Kidney (tissue), 14 donors: ENCODE measurements around the gene GGT6. TPM values are rescaled to one million over a fixed set of nuclear protein-coding genes. Genes with fewer than 3 reads are reported as not detected.
A peak's percentile ranks its signal among the peaks of the same experiment; 100 is the strongest.
"Not testable (repeated sequence)": the region's sequence is repeated elsewhere in the genome, so short reads cannot be mapped to it uniquely, and the experiment has no call there.

ENCODE experiments used
- DNase-seq, 5 donors: peaks; one replicate each; pipeline ENCODE4 v3.0.0-alpha.2; 2013 to 2020
- FAIRE-seq: peaks from 2 replicates; lab custom pipeline; 2012; peaks lifted over from hg19 to GRCh38; lab: Jason Lieb, UNC
- H3K27ac ChIP-seq, 2 donors: one replicate each; pipeline ENCODE4 v1.7.0; 2013; ENCODE audit warnings: low read depth in 2 of 2, low read length in 2 of 2, inconsistent platforms in 1 of 2
- H3K27me3 ChIP-seq: one replicate; pipeline ENCODE4 v1.7.1; 2013; ENCODE audit warnings: low read length, inconsistent platforms; ENCODE audit not compliant: control insufficient read depth, insufficient read depth
- H3K36me3 ChIP-seq, 3 donors: one replicate each; pipeline versions ENCODE4 v1.7.0 to v1.7.1; 2013; ENCODE audit warnings: low read length in 3 of 3, control low read depth in 1 of 3, inconsistent platforms in 1 of 3; ENCODE audit not compliant: insufficient read depth in 3 of 3, control insufficient read depth in 2 of 3
- H3K4me1 ChIP-seq, 3 donors: one replicate each; pipeline versions ENCODE4 v1.7.0 to v1.7.1; 2013; ENCODE audit warnings: low read length in 3 of 3, inconsistent platforms in 1 of 3, low read depth in 1 of 3; ENCODE audit not compliant: control insufficient read depth in 2 of 3, insufficient read depth in 2 of 3
- H3K4me3 ChIP-seq, 3 donors: one replicate each; pipeline versions ENCODE4 v1.7.0 to v1.8.1; 2013; ENCODE audit warnings: low read length in 3 of 3, control low read depth in 1 of 3, inconsistent platforms in 1 of 3
- H3K9ac ChIP-seq, 3 donors: one replicate each; pipeline versions ENCODE4 v1.7.0 to v1.7.1; 2013; ENCODE audit warnings: low read length in 3 of 3, control low read depth in 1 of 3, inconsistent platforms in 1 of 3
- H3K9me3 ChIP-seq, 3 donors: one replicate each; pipeline versions ENCODE4 v1.7.0 to v1.7.1; 2013; ENCODE audit warnings: low read length in 3 of 3, control low read depth in 1 of 3, inconsistent platforms in 1 of 3; ENCODE audit not compliant: control insufficient read depth in 2 of 3, insufficient read depth in 1 of 3
- CTCF ChIP-seq: IDR thresholded peaks from 3 replicates; pipeline ENCODE4 v1.5.1; 2012; ENCODE audit warnings: mild to moderate bottlenecking, moderate library complexity, borderline replicate concordance; ENCODE audit not compliant: insufficient read depth; ENCODE audit errors: extremely low read depth
- intact Hi-C: fragments of 100-400 bp; cut with DNase I; formaldehyde crosslinking; loops from one replicate; pipeline ENCODE4 v1.11.1; 2022
- polyA plus RNA-seq: library from polyadenylated mRNA; stranded (reverse); fragments of 350-450 nt; fragmentation: Illumina TruSeq; extraction: RNeasy Lipid Tissue Mini Kit (QIAGEN cat#74804); gene quantifications from one replicate; pipeline ENCODE4 v1.2.3, GENCODE V29; 2014; ENCODE audit warnings: low read depth, low replicate concordance; ENCODE audit not compliant: insufficient read depth
- total RNA-seq: library from RNA; stranded (reverse); fragmentation: NEBNext Ultra II Directional; extraction: Animal tissue kit (Norgen Biotek cat#: 25700); gene quantifications from one replicate; pipeline ENCODE4 v1.2.1, GENCODE V29; 2021
- donor health status: control.
- donor health status: control.
- donor health status: control.
- donor health status: control.
- donor health status: control.
- donor health status: DM: yes; HTN: yes; CAD: no.
- donor health status: Normal renal cell carcinoma (clear cell type).

Gene GGT6
- total and polyA plus RNA-seq, 2 donors from 2014 or later, result 16.8 to 51.4 TPM

- H3K27me3 ChIP-seq, result no peaks in the 10 kb centered on the region
- no peak for FAIRE-seq
- intact Hi-C loops, result no loop called here
- H3K4me1 ChIP-seq, result peaks cover 2 to 32% (median 21%) of the 10 kb centered on the region in 3 donors
- TF ChIP-seq CTCF, result no peak
- no peak overlapping the region for H3K4me3 ChIP-seq
- no peak overlapping the region for H3K9ac ChIP-seq
- no peaks in the 10 kb centered on the region for H3K9me3 ChIP-seq
- no peak overlapping the region for H3K27ac ChIP-seq
- no peaks in the 10 kb centered on the region for H3K36me3 ChIP-seq
- no peak for DNase-seq
These were observed 19.3 kb upstream of the GGT6 start for GRCh38 chr17:4579678-4580077.

- H3K27ac ChIP-seq, FAIRE-seq, intact Hi-C loops, H3K27me3 ChIP-seq, H3K4me3 ChIP-seq, H3K9me3 ChIP-seq, H3K36me3 ChIP-seq, H3K9ac ChIP-seq: not testable (repeated sequence)
- H3K4me1 ChIP-seq, result peaks cover 0 to 35% (median 28%) of the 10 kb centered on the region in 3 donors
- peak in 2 of 5 donors; percentile 39 to 70 for DNase-seq
These were observed 18.0 kb upstream of the GGT6 start for GRCh38 chr17:4578349-4578748.

- intact Hi-C loops, result no loop called here
- TF ChIP-seq CTCF, result no peak
- H3K27me3 ChIP-seq, result no peaks in the 10 kb centered on the region
- DNase-seq, result peak in 1 of 5 donors; percentile 73
- FAIRE-seq, result no peak
- no peak overlapping the region for H3K27ac ChIP-seq
- no peaks in the 10 kb centered on the region for H3K9me3 ChIP-seq
- H3K36me3 ChIP-seq, result no peaks in the 10 kb centered on the region
- H3K4me3 ChIP-seq, result no peak overlapping the region
- peak overlapping the region in 1 of 3 donors; percentile 7 for H3K9ac ChIP-seq
- H3K4me1 ChIP-seq, result peaks cover 0 to 29% (median 20%) of the 10 kb centered on the region in 3 donors
These were observed 17.1 kb upstream of the GGT6 start for GRCh38 chr17:4577386-4577993.

GRCh38 chr17:4576729-4577322 lies 16.4 kb upstream of the GGT6 start:
- Histone ChIP-seq H3K36me3 (no peaks in the 10 kb centered on the region), H3K4me3 (no peak overlapping the region), H3K27ac (no peak overlapping the region), H3K27me3 (no peaks in the 10 kb centered on the region), H3K9me3 (no peaks in the 10 kb centered on the region), H3K9ac (peak overlapping the region in 1 of 3 donors; percentile 7), H3K4me1 (peaks cover 0 to 23% (median 19%) of the 10 kb centered on the region in 3 donors)
- intact Hi-C loops, result no loop called here
- TF ChIP-seq CTCF, result no peak
- FAIRE-seq (no peak), DNase-seq (peak; percentile 72 to 90 (median 84))
